ENCODE data around the gene SAP30BP.

The SAP30BP gene

GRCh38 chr17:75681289-75681688, 14.2 kb downstream of the SAP30BP start:
- TF ChIP-seq CEBPB (IDR thresholded peaks at IDR 0.05) (no peak), NFIC (IDR thresholded peaks at IDR 0.05) (no peak), EGR1 (IDR thresholded peaks at IDR 0.05) (no peak), MAX (IDR thresholded peaks at IDR 0.05) (no peak), TEAD4 (IDR thresholded peaks at IDR 0.05) (no peak), RAD21 (IDR thresholded peaks at IDR 0.05; ENCODE audit: low read depth) (no peak), REST (IDR thresholded peaks at IDR 0.05; ENCODE audit: low read depth) (no peak), TAF1 (IDR thresholded peaks at IDR 0.05; ENCODE audit: low read depth) (no peak), USF1 (IDR thresholded peaks at IDR 0.05) (no peak), EP300 (IDR thresholded peaks at IDR 0.05; ENCODE audit: borderline replicate concordance) (no peak)

- TF ChIP-seq TCF12 (IDR thresholded peaks at IDR 0.05; ENCODE audit: low read depth), result no peak
- TF ChIP-seq USF1 (IDR thresholded peaks at IDR 0.05), result no peak
- no peak for TF ChIP-seq RAD21 (IDR thresholded peaks at IDR 0.05; ENCODE audit: low read depth)
- no peak for TF ChIP-seq YY1 (IDR thresholded peaks at IDR 0.05; ENCODE audit: low read depth)
- peak; percentile 45; the same call in 1 of the 2 replicates for TF ChIP-seq MAX (IDR thresholded peaks at IDR 0.05)
- no peak for TF ChIP-seq FOXM1 (IDR thresholded peaks at IDR 0.05; ENCODE audit: borderline replicate concordance, low read depth)
- TF ChIP-seq NFIC (IDR thresholded peaks at IDR 0.05), result 0 out of 2 replicates have a peak, but pooled peaks have one; percentile 5
Measured at GRCh38 chr17:75683583-75683982, 16.4 kb downstream of the SAP30BP start.

- TF ChIP-seq YY1 (IDR thresholded peaks at IDR 0.05; ENCODE audit: low read depth) (no peak), TCF12 (IDR thresholded peaks at IDR 0.05; ENCODE audit: low read depth) (no peak), TAF1 (IDR thresholded peaks at IDR 0.05; ENCODE audit: low read depth) (no peak), TEAD4 (IDR thresholded peaks at IDR 0.05) (no peak), EGR1 (IDR thresholded peaks at IDR 0.05) (no peak), RAD21 (IDR thresholded peaks at IDR 0.05; ENCODE audit: low read depth) (no peak), MAX (IDR thresholded peaks at IDR 0.05) (no peak), FOXM1 (IDR thresholded peaks at IDR 0.05; ENCODE audit: borderline replicate concordance, low read depth) (no peak), USF1 (IDR thresholded peaks at IDR 0.05) (no peak), CREB1 (IDR thresholded peaks at IDR 0.05; ENCODE audit: low read depth) (no peak), ZBTB7A (IDR thresholded peaks at IDR 0.05; ENCODE audit: low read depth) (no peak), REST (IDR thresholded peaks at IDR 0.05; ENCODE audit: low read depth) (no peak), NFIC (IDR thresholded peaks at IDR 0.05) (no peak)
Measured at GRCh38 chr17:75684249-75684648, 17.1 kb downstream of the SAP30BP start.

GRCh38 chr17:75684924-75685323, 17.8 kb downstream of the SAP30BP start:
- TF ChIP-seq USF1 (IDR thresholded peaks at IDR 0.05) (no peak; the same call in 1 of the 2 replicates), CREB1 (IDR thresholded peaks at IDR 0.05; ENCODE audit: low read depth) (no peak), EGR1 (IDR thresholded peaks at IDR 0.05) (no peak), EP300 (IDR thresholded peaks at IDR 0.05; ENCODE audit: borderline replicate concordance) (peak; percentile 93), TAF1 (IDR thresholded peaks at IDR 0.05; ENCODE audit: low read depth) (no peak), YY1 (IDR thresholded peaks at IDR 0.05; ENCODE audit: low read depth) (peak; percentile 56), CEBPB (IDR thresholded peaks at IDR 0.05) (peak; percentile 22; the same call in 1 of the 2 replicates), NFIC (IDR thresholded peaks at IDR 0.05) (peak; percentile 88), TEAD4 (IDR thresholded peaks at IDR 0.05) (peak; percentile 99), TCF12 (IDR thresholded peaks at IDR 0.05; ENCODE audit: low read depth) (peak; percentile 95), RAD21 (IDR thresholded peaks at IDR 0.05; ENCODE audit: low read depth) (no peak; the same call in 1 of the 2 replicates), REST (IDR thresholded peaks at IDR 0.05; ENCODE audit: low read depth) (no peak), FOXM1 (IDR thresholded peaks at IDR 0.05; ENCODE audit: borderline replicate concordance, low read depth) (peak; percentile 77; the same call in 1 of the 2 replicates), MAX (IDR thresholded peaks at IDR 0.05) (peak; percentile 94), ZBTB7A (IDR thresholded peaks at IDR 0.05; ENCODE audit: low read depth) (no peak)
